ENCODE data around the gene HEY2. TPM values are rescaled to one million over a fixed set of nuclear protein-coding genes. Genes with fewer than 3 reads are reported as not detected.

HEY2 gene
- total and polyA plus RNA-seq, 11 donors, result 19.9 to 50.9 (median 36.0) TPM

DNA sequence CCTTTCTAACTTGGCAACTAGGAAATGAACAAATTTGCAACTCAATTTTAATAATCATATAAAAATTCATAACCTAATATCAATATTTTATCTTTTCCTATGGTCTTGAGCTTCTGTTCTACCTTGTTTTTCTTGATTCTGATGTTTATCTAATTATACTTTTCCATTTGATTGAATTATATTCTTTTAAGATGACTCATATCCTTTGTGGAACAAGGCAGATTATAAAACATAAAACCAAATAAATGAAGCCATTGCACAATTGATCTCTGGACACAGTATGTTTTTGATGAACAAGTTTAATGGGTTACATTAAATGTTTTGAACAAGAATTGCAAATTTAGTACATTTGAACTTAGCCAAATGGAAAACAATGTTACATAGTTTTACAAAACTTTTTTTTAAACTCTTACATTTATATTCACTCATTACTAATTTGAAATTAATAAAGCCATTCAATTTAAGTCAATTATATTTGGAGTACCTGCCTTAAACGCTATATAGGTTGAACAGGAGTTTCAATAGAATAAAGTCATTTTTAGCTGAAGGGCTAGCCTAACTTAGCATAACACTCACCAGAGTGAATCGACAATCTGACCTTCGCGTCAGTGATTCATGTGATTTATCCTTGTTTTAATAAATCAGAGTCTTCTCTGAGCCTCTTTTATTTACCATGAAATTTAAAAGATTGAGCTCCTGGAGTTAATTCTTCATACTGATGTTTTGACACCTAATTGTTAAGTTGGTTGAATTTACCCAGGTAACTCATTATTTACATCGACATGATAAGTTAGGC, 45.1 kb downstream of the HEY2 start:
- WGBS, 4 donors, result 95 to 97% (median 96%) methylated on average over 5 of the region's 5 CpGs
- DNase-seq (no peak), ATAC-seq (no peak)
- Histone ChIP-seq H3K36me3 (peaks cover 0 to 15% (median 0%) of the 10 kb centered on the region in 9 donors), H3K27ac (peak overlapping the region in 4 of 12 donors; percentile 1 to 97 (median 14)), H3K27me3 (no peaks in the 10 kb centered on the region), H3K4me1 (peaks cover 0 to 65% (median 15%) of the 10 kb centered on the region in 12 donors), H3K9me3 (no peaks in the 10 kb centered on the region), H3K4me3 (peak overlapping the region in 1 of 12 donors; percentile 92)
- intact Hi-C loops (cut with DNase I), result loop anchor here in 9 of 10 donors (5.0 to 10.0 kb wide), 7 partner anchors 43 to 163 kb away; partner anchors contain the start of gene HINT3 (in 1 of the 9)
- no peak for TF ChIP-seq POLR2A (IDR thresholded peaks at IDR 0.05)
- TF ChIP-seq, protein P1, sequence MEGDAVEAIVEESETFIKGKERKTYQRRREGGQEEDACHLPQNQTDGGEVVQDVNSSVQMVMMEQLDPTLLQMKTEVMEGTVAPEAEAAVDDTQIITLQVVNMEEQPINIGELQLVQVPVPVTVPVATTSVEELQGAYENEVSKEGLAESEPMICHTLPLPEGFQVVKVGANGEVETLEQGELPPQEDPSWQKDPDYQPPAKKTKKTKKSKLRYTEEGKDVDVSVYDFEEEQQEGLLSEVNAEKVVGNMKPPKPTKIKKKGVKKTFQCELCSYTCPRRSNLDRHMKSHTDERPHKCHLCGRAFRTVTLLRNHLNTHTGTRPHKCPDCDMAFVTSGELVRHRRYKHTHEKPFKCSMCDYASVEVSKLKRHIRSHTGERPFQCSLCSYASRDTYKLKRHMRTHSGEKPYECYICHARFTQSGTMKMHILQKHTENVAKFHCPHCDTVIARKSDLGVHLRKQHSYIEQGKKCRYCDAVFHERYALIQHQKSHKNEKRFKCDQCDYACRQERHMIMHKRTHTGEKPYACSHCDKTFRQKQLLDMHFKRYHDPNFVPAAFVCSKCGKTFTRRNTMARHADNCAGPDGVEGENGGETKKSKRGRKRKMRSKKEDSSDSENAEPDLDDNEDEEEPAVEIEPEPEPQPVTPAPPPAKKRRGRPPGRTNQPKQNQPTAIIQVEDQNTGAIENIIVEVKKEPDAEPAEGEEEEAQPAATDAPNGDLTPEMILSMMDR (IDR thresholded peaks at IDR 0.05), result no peak

DNA sequence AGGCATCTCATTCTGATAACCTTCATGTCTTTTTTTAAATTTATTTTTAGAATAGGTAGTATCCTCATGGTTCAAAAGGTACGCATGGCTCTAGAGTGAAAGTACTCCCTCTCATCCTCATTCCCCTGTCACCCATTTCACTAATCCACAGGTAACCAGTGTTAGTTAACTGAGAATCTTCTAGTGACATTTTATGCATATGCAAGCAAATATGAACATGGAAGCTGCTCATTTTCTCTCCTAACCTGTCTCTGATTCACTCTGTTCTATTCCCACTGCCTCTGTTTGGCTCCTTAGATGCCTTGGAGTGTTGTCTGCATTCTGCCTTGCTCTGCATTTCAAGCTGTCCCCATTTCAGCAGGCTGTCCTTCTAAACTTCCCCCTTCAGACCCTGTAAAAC, 45.9 kb downstream of the HEY2 start:
- H3K4me3 ChIP-seq, result no peak overlapping the region
- DNase-seq (no peak), ATAC-seq (no peak)
- intact Hi-C loops (cut with DNase I), result loop anchor here in 2 of 10 donors (10.0 kb wide), 1 partner anchor 60 kb away; no protein-coding TSS in a partner anchor
- peaks cover 0 to 61% (median 9%) of the 10 kb centered on the region in 12 donors for H3K4me1 ChIP-seq
- H3K27ac ChIP-seq, result no peak overlapping the region
- H3K9me3 ChIP-seq, result no peaks in the 10 kb centered on the region
- no peak for TF ChIP-seq POLR2A (IDR thresholded peaks at IDR 0.05)
- TF ChIP-seq, protein P1 (IDR thresholded peaks at IDR 0.05), result no peak
- no peaks in the 10 kb centered on the region for H3K27me3 ChIP-seq
- WGBS, 4 donors, result 93 to 97% (median 97%) methylated on average over 1 of the region's 1 CpG
- peaks cover 0 to 15% (median 0%) of the 10 kb centered on the region in 9 donors for H3K36me3 ChIP-seq

DNA sequence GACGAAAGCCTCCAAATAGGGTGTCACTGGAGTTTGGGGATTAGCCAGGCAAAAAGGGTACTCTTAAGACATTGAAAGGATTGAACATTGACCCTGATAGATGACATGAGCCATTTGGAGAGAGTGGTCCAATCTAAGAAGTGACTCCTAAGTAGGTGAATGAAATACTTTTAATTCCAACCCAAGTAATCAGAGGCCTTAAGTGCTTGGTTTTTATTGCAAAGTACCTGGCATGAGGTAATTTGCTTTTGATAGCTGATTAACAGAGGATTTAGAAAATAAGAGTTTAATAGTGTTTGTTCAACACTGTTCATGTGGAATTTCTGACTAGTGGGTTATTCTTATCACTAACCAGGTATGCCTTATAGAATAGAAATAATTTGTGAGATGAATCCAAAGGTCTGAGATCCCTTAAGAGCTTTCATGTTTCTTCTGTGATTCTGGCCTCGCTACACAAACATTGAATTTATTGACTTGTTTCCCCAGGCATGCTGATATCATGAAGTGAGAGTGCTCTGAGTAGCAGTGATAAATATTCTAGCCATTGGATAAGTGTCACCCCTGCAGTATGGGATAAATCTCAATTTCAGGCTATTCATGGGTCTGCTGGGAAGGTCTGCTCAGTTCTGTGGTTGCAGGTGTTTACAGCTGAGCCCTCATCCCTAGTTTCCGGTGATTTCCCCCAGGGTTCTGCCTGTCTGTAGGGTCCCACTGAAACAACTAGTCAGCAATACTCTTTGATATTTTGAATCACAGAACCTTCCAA, 47.9 kb downstream of the HEY2 start:
- Histone ChIP-seq H3K27ac (peak overlapping the region in 1 of 12 donors; percentile 19), H3K4me3 (no peak overlapping the region), H3K9me3 (no peaks in the 10 kb centered on the region), H3K27me3 (no peaks in the 10 kb centered on the region), H3K36me3 (peaks cover 0 to 17% (median 0%) of the 10 kb centered on the region in 9 donors), H3K4me1 (peaks cover 0 to 67% (median 8%) of the 10 kb centered on the region in 12 donors)
- TF ChIP-seq POLR2A (IDR thresholded peaks at IDR 0.05), result no peak
- TF ChIP-seq, protein P1 (IDR thresholded peaks at IDR 0.05), result no peak
- intact Hi-C loops (cut with DNase I), result loop anchor here in 2 of 10 donors (10.0 kb wide), 1 partner anchor 57 kb away; no protein-coding TSS in a partner anchor
- 94 to 98% (median 95%) methylated on average over 3 of the region's 3 CpGs for WGBS, 4 donors
- no peak for DNase-seq
- ATAC-seq, result no peak
